ENCODE results near the gene SUGCT.

DNA sequence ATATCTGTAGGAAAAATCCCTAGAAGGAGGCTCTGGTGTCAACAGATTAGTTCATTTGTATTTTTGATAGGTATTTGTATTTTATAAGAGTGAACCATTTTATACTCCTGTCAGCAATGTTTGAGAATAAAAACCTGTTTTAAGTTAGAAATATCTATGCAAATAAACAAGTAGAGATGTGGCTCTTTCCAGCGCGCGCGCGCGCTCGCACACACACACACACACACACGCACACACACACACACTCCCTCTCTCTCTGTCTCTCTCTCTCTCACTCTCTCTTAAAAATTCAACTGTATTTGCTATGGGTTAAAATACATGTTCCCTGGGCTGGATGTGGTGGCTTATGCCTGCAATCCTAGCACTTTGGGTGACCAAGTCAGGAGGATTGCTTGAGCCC lies 113.9 kb downstream of the SUGCT start:
- TF ChIP-seq, protein P1, sequence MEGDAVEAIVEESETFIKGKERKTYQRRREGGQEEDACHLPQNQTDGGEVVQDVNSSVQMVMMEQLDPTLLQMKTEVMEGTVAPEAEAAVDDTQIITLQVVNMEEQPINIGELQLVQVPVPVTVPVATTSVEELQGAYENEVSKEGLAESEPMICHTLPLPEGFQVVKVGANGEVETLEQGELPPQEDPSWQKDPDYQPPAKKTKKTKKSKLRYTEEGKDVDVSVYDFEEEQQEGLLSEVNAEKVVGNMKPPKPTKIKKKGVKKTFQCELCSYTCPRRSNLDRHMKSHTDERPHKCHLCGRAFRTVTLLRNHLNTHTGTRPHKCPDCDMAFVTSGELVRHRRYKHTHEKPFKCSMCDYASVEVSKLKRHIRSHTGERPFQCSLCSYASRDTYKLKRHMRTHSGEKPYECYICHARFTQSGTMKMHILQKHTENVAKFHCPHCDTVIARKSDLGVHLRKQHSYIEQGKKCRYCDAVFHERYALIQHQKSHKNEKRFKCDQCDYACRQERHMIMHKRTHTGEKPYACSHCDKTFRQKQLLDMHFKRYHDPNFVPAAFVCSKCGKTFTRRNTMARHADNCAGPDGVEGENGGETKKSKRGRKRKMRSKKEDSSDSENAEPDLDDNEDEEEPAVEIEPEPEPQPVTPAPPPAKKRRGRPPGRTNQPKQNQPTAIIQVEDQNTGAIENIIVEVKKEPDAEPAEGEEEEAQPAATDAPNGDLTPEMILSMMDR (IDR thresholded peaks at IDR 0.05 in 8 of 11, conservative IDR thresholded peaks at IDR 0.05 in 3 of 11), result no peak
- TF ChIP-seq POLR2A (IDR thresholded peaks at IDR 0.05), result no peak
